Right lobe of liver (tissue), 4 donors: ENCODE data around the gene ST7L.

ENCODE experiments used
- POLR2A ChIP-seq: fragments of 450-650 bp; IDR thresholded peaks from one replicate; pipeline ENCODE4 v1.6.1; 2017; ENCODE audit warnings: antibody characterized with exemption, mild to moderate bottlenecking
- TF ChIP-seq, protein P1 (sequence below), 4 donors: fragments of 200-600 bp in 3 of 4; fragments of 450-650 bp in 1 of 4; IDR thresholded peaks; one replicate each; pipeline versions ENCODE4 v1.5.1 to v1.8.0; 2016 to 2022; ENCODE audit warnings: antibody characterized with exemption in 4 of 4, mild to moderate bottlenecking in 2 of 4
- donor health status: DM: no; HTN: no; CAD: no.
- donor health status: DM: no; HTN: no; CAD: no.
- donor health status: DM: no; HTN: yes; CAD: no.

DNA sequence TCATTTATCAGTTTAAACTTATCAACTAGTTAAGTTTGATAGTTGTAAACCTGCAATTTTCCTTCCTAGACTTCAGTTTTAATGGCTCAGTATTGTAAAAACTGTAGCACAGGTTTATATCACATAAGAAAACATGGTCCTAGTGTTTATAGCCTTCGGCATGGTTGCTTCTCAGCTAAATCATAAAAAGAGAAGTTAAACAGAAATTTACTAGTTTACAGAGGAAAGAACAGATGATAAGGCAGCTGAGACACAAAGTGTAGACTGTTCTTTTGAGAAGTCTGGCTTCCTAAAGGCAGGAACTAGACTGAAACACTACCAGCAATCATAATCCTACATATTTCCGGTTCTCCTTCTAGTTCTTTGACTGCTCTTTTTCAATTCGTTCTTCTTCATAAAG, 70.4 kb downstream of the ST7L start:
- TF ChIP-seq, protein P1, sequence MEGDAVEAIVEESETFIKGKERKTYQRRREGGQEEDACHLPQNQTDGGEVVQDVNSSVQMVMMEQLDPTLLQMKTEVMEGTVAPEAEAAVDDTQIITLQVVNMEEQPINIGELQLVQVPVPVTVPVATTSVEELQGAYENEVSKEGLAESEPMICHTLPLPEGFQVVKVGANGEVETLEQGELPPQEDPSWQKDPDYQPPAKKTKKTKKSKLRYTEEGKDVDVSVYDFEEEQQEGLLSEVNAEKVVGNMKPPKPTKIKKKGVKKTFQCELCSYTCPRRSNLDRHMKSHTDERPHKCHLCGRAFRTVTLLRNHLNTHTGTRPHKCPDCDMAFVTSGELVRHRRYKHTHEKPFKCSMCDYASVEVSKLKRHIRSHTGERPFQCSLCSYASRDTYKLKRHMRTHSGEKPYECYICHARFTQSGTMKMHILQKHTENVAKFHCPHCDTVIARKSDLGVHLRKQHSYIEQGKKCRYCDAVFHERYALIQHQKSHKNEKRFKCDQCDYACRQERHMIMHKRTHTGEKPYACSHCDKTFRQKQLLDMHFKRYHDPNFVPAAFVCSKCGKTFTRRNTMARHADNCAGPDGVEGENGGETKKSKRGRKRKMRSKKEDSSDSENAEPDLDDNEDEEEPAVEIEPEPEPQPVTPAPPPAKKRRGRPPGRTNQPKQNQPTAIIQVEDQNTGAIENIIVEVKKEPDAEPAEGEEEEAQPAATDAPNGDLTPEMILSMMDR (IDR thresholded peaks at IDR 0.05): no peak
- TF ChIP-seq POLR2A: no peak
